ENCODE measurements around the gene SLC48A1. TPM values are rescaled to one million over a fixed set of nuclear protein-coding genes. Genes with fewer than 3 reads are reported as not detected.

The SLC48A1 gene
- polyA plus RNA-seq, 1 donor from 2014 or later: 8.0 TPM

- Histone ChIP-seq H3K79me2 (replicated peaks; ENCODE audit: insufficient read depth, low read length) (no peaks in the 10 kb centered on the region), H3K9me2 (ENCODE audit: insufficient read depth, low read length) (no peaks in the 10 kb centered on the region), H3K9me3 (ENCODE audit: low read length) (no peaks in the 10 kb centered on the region), H3K27ac (ENCODE audit: low read length) (no peak overlapping the region), H3K4me3 (ENCODE audit: low read length) (no peak overlapping the region), H4K20me1 (ENCODE audit: insufficient read depth) (no peaks in the 10 kb centered on the region), H3K9ac (ENCODE audit: low read length) (no peak overlapping the region), H2AFZ (ENCODE audit: low read depth, low read length) (no peak overlapping the region), H3K4me2 (ENCODE audit: low read length) (no peak overlapping the region), H3K27me3 (ENCODE audit: insufficient read depth, low read depth, low read length) (no peaks in the 10 kb centered on the region), H3K36me3 (ENCODE audit: insufficient read depth, low read length) (no peaks in the 10 kb centered on the region), H3F3A (ENCODE audit: insufficient read depth, low read length, poor library complexity, severe bottlenecking) (no peaks in the 10 kb centered on the region)
- no peak for TF ChIP-seq POLR2AphosphoS5 (IDR thresholded peaks at IDR 0.05)
Measured at GRCh38 chr12:47778881-47779280, 5.8 kb downstream of the SLC48A1 start.

- Histone ChIP-seq H4K20me1 (ENCODE audit: insufficient read depth) (no peaks in the 10 kb centered on the region), H3K79me2 (replicated peaks; ENCODE audit: insufficient read depth, low read length) (no peaks in the 10 kb centered on the region), H3K27me3 (ENCODE audit: insufficient read depth, low read depth, low read length) (no peaks in the 10 kb centered on the region), H3K9me2 (ENCODE audit: insufficient read depth, low read length) (no peaks in the 10 kb centered on the region), H2AFZ (ENCODE audit: low read depth, low read length) (no peak overlapping the region), H3F3A (ENCODE audit: insufficient read depth, low read length, poor library complexity, severe bottlenecking) (no peaks in the 10 kb centered on the region), H3K4me3 (ENCODE audit: low read length) (no peak overlapping the region), H3K36me3 (ENCODE audit: insufficient read depth, low read length) (no peaks in the 10 kb centered on the region), H3K9me3 (ENCODE audit: low read length) (no peaks in the 10 kb centered on the region), H3K27ac (ENCODE audit: low read length) (no peak overlapping the region), H3K9ac (ENCODE audit: low read length) (peak overlapping the region; percentile 3), H3K4me2 (ENCODE audit: low read length) (no peak overlapping the region)
- peak; percentile 91 for TF ChIP-seq RAD21 (conservative IDR thresholded peaks at IDR 0.05)
- TF ChIP-seq CTCF (IDR thresholded peaks at IDR 0.05; ENCODE audit: poor library complexity, severe bottlenecking): peak; percentile 96
- peak; percentile 96 for TF ChIP-seq SMC3 (conservative IDR thresholded peaks at IDR 0.05; ENCODE audit: poor library complexity)
- TF ChIP-seq EP300 (conservative IDR thresholded peaks at IDR 0.05; ENCODE audit: poor library complexity, severe bottlenecking): no peak
Measured at GRCh38 chr12:47779301-47779942, 6.4 kb downstream of the SLC48A1 start.

- H3K9ac ChIP-seq (ENCODE audit: low read length): no peak overlapping the region
- no peaks in the 10 kb centered on the region for H3K27me3 ChIP-seq (ENCODE audit: insufficient read depth, low read depth, low read length)
- H3K4me3 ChIP-seq (ENCODE audit: low read length): no peak overlapping the region
- H3K9me2 ChIP-seq (ENCODE audit: insufficient read depth, low read length): no peaks in the 10 kb centered on the region
- H3F3A ChIP-seq (ENCODE audit: insufficient read depth, low read length, poor library complexity, severe bottlenecking): no peaks in the 10 kb centered on the region
- H3K36me3 ChIP-seq (ENCODE audit: insufficient read depth, low read length): no peaks in the 10 kb centered on the region
- H3K4me2 ChIP-seq (ENCODE audit: low read length): no peak overlapping the region
- H4K20me1 ChIP-seq (ENCODE audit: insufficient read depth): no peaks in the 10 kb centered on the region
- no peaks in the 10 kb centered on the region for H3K9me3 ChIP-seq (ENCODE audit: low read length)
- no peaks in the 10 kb centered on the region for H3K79me2 ChIP-seq (replicated peaks; ENCODE audit: insufficient read depth, low read length)
- TF ChIP-seq TAF1 (IDR thresholded peaks at IDR 0.05; ENCODE audit: low read depth) (no peak), POLR2AphosphoS5 (IDR thresholded peaks at IDR 0.05) (no peak), SMC3 (conservative IDR thresholded peaks at IDR 0.05; ENCODE audit: poor library complexity) (no peak)
- H2AFZ ChIP-seq (ENCODE audit: low read depth, low read length): no peak overlapping the region
- H3K27ac ChIP-seq (ENCODE audit: low read length): no peak overlapping the region
Measured at GRCh38 chr12:47779943-47780504, 7.0 kb downstream of the SLC48A1 start.
